ENCODE data around the gene E2F1. TPM values are rescaled to one million over a fixed set of nuclear protein-coding genes. Genes with fewer than 3 reads are reported as not detected.

Gene E2F1
- total RNA-seq, 1 experiment from 2014 or later: 44.2 TPM

GRCh38 chr20:33648396-33649004 lies 37.7 kb downstream of the E2F1 start:
- Mint-ChIP-seq H3K9me3 (no peaks in the 10 kb centered on the region), H3K27ac (no peak overlapping the region), H3K4me3 (no peak overlapping the region), H3K27me3 (ENCODE audit: low read depth) (no peaks in the 10 kb centered on the region), H3K36me3 (peaks cover 15% of the 10 kb centered on the region), H3K4me1 (peaks cover 18% of the 10 kb centered on the region)
- ATAC-seq (no peak), DNase-seq (ENCODE audit: low spot score) (no peak)
- ChIA-PET POLR2A (no interaction called here), CTCF (interaction anchor here (1.7 kb wide), 1 partner anchor 191 kb away, joined by 9 read pairs; no protein-coding TSS in a partner anchor)
- no peak for TF ChIP-seq PREB (CRISPR knock-in tag; IDR thresholded peaks at IDR 0.05; ENCODE audit: borderline replicate concordance)
- TF ChIP-seq PRDM15 (CRISPR knock-in tag; IDR thresholded peaks at IDR 0.05): no peak
- no peak for TF ChIP-seq JAZF1 (CRISPR knock-in tag; IDR thresholded peaks at IDR 0.05)
- TF ChIP-seq MXD4 (CRISPR knock-in tag; IDR thresholded peaks at IDR 0.05; ENCODE audit: borderline replicate concordance): no peak
- TF ChIP-seq ZMAT4 (CRISPR knock-in tag; IDR thresholded peaks at IDR 0.05): no peak
- TF ChIP-seq ZNF263 (CRISPR knock-in tag; IDR thresholded peaks at IDR 0.05; ENCODE audit: low read depth): no peak

DNA sequence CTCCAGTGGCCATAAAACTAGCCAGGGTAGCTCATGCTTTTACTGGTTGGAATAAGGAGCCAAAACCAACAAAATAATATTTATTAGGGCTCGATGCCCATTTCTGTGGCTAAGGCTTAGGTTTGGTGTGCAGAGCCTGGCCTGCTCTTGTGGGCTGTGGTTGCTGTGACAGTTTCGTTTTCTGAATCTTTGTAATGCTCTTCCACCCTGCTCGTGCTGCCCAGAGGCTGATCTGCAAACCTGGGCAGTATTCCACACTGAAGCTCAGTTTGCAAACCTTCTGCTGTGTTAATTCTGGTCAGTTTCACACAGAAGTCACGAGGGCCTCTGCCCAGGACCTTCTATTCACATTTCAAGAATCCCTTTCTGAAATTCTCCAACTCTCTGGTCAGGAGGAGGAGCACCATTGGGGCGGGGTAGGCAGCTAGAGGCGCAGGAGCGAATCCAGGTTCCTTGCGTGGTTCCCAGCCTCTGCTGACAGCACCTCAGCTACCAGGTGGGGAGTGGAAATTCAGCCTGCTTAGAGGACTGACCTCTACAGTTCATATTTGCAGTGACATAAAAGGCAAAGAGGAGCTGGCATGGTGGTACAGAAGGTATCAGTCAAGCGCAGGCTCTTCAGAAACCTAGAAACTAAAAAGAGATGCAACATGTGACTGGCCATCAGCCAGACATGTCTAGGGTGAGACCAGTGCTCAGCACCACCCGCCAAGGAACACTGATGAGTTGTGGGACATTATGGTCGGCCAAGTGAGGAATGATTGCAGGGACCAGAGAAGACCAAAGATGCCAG lies 38.4 kb downstream of the E2F1 start:
- peaks cover 11% of the 10 kb centered on the region for H3K4me1 Mint-ChIP-seq
- ATAC-seq: no peak
- TF ChIP-seq PRRX2 (CRISPR knock-in tag; IDR thresholded peaks at IDR 0.05) (no peak), RELA (CRISPR knock-in tag; IDR thresholded peaks at IDR 0.05; ENCODE audit: borderline replicate concordance) (no peak), GABPB1 (CRISPR knock-in tag; IDR thresholded peaks at IDR 0.05) (no peak), SMAD4 (CRISPR knock-in tag; IDR thresholded peaks at IDR 0.05) (no peak), TCF7 (CRISPR knock-in tag; IDR thresholded peaks at IDR 0.05; ENCODE audit: low read depth) (no peak), ERG (CRISPR knock-in tag; IDR thresholded peaks at IDR 0.05) (no peak), SOX15 (CRISPR knock-in tag; IDR thresholded peaks at IDR 0.05) (no peak)
- TF ChIP-seq, protein P1, sequence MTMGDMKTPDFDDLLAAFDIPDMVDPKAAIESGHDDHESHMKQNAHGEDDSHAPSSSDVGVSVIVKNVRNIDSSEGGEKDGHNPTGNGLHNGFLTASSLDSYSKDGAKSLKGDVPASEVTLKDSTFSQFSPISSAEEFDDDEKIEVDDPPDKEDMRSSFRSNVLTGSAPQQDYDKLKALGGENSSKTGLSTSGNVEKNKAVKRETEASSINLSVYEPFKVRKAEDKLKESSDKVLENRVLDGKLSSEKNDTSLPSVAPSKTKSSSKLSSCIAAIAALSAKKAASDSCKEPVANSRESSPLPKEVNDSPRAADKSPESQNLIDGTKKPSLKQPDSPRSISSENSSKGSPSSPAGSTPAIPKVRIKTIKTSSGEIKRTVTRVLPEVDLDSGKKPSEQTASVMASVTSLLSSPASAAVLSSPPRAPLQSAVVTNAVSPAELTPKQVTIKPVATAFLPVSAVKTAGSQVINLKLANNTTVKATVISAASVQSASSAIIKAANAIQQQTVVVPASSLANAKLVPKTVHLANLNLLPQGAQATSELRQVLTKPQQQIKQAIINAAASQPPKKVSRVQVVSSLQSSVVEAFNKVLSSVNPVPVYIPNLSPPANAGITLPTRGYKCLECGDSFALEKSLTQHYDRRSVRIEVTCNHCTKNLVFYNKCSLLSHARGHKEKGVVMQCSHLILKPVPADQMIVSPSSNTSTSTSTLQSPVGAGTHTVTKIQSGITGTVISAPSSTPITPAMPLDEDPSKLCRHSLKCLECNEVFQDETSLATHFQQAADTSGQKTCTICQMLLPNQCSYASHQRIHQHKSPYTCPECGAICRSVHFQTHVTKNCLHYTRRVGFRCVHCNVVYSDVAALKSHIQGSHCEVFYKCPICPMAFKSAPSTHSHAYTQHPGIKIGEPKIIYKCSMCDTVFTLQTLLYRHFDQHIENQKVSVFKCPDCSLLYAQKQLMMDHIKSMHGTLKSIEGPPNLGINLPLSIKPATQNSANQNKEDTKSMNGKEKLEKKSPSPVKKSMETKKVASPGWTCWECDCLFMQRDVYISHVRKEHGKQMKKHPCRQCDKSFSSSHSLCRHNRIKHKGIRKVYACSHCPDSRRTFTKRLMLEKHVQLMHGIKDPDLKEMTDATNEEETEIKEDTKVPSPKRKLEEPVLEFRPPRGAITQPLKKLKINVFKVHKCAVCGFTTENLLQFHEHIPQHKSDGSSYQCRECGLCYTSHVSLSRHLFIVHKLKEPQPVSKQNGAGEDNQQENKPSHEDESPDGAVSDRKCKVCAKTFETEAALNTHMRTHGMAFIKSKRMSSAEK (CRISPR knock-in tag; IDR thresholded peaks at IDR 0.05; ENCODE audit: borderline replicate concordance): no peak
- TF ChIP-seq, protein P2, sequence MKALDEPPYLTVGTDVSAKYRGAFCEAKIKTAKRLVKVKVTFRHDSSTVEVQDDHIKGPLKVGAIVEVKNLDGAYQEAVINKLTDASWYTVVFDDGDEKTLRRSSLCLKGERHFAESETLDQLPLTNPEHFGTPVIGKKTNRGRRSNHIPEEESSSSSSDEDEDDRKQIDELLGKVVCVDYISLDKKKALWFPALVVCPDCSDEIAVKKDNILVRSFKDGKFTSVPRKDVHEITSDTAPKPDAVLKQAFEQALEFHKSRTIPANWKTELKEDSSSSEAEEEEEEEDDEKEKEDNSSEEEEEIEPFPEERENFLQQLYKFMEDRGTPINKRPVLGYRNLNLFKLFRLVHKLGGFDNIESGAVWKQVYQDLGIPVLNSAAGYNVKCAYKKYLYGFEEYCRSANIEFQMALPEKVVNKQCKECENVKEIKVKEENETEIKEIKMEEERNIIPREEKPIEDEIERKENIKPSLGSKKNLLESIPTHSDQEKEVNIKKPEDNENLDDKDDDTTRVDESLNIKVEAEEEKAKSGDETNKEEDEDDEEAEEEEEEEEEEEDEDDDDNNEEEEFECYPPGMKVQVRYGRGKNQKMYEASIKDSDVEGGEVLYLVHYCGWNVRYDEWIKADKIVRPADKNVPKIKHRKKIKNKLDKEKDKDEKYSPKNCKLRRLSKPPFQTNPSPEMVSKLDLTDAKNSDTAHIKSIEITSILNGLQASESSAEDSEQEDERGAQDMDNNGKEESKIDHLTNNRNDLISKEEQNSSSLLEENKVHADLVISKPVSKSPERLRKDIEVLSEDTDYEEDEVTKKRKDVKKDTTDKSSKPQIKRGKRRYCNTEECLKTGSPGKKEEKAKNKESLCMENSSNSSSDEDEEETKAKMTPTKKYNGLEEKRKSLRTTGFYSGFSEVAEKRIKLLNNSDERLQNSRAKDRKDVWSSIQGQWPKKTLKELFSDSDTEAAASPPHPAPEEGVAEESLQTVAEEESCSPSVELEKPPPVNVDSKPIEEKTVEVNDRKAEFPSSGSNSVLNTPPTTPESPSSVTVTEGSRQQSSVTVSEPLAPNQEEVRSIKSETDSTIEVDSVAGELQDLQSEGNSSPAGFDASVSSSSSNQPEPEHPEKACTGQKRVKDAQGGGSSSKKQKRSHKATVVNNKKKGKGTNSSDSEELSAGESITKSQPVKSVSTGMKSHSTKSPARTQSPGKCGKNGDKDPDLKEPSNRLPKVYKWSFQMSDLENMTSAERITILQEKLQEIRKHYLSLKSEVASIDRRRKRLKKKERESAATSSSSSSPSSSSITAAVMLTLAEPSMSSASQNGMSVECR (CRISPR knock-in tag; IDR thresholded peaks at IDR 0.05; ENCODE audit: borderline replicate concordance): no peak
- TF ChIP-seq, protein P3, sequence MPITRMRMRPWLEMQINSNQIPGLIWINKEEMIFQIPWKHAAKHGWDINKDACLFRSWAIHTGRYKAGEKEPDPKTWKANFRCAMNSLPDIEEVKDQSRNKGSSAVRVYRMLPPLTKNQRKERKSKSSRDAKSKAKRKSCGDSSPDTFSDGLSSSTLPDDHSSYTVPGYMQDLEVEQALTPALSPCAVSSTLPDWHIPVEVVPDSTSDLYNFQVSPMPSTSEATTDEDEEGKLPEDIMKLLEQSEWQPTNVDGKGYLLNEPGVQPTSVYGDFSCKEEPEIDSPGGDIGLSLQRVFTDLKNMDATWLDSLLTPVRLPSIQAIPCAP (CRISPR knock-in tag; IDR thresholded peaks at IDR 0.05): no peak

More for the DNA sequence above, 38.4 kb downstream of the E2F1 start:
- Mint-ChIP-seq H3K4me3 (no peak overlapping the region), H3K36me3 (peaks cover 15% of the 10 kb centered on the region), H3K27me3 (ENCODE audit: low read depth) (no peaks in the 10 kb centered on the region), H3K9me3 (no peaks in the 10 kb centered on the region), H3K27ac (no peak overlapping the region)
- DNase-seq (ENCODE audit: low spot score): no peak
- CTCF ChIA-PET: interaction anchor here (0.8 to 1.7 kb wide), 4 partner anchors 19 to 204 kb away, joined by 3 to 9 read pairs (median 4); partner anchors contain the start of genes ACTL10 and SNTA1
- POLR2A ChIA-PET: interaction anchor here (1.1 kb wide), 1 partner anchor 19 kb away, joined by 3 read pairs; the partner anchor contains the start of gene ACTL10

Measured in WTC11 (cell line).